ENCODE results near the gene PTGDR2.

DNA sequence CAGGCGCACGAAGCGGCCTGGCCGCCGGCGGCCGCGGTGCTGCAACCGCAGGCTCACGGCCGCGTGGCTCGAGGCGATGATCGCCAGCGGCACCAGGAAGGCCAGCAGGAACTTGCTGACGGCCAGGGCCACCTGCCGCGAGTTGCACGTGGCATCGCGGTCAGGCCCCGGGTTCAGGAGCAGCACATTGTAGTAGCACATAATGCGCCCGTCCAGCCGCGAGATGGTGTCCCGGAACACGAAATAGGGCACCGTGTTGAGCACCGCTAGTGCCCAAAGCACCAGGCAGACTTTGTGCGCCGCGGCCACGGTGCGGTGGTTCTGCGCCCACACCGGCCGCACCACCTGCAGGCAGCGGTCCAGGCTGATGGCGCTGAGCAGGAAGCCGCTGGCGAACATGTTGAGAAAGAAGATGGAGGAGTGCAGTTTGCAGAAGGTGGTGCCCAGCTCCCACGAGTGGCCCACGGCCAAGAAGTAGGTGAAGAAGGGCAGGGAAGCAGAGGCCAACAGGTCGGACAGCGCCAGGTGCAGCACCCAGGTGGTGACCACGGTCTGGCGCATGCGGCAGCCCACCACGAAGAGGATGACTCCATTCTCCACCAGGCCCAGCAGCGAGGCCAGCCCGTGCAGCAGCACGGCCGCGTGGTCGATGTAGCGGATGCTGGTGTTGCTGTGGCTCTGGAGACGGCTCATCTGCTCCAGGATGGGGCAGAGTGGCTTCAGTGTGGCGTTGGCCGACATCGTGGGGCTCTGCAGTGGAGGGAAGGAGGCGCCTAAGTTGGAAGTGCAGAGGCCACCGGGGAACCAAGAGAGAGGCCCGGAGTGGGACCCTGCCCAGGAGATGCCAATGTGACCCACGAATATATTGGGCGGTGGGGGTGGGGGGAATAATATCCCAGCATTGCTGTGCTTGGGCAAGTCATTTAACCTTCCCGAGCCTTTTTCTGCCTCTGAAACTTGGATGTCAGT lies 2.5 kb downstream of the PTGDR2 start:
- TF ChIP-seq, protein P1, sequence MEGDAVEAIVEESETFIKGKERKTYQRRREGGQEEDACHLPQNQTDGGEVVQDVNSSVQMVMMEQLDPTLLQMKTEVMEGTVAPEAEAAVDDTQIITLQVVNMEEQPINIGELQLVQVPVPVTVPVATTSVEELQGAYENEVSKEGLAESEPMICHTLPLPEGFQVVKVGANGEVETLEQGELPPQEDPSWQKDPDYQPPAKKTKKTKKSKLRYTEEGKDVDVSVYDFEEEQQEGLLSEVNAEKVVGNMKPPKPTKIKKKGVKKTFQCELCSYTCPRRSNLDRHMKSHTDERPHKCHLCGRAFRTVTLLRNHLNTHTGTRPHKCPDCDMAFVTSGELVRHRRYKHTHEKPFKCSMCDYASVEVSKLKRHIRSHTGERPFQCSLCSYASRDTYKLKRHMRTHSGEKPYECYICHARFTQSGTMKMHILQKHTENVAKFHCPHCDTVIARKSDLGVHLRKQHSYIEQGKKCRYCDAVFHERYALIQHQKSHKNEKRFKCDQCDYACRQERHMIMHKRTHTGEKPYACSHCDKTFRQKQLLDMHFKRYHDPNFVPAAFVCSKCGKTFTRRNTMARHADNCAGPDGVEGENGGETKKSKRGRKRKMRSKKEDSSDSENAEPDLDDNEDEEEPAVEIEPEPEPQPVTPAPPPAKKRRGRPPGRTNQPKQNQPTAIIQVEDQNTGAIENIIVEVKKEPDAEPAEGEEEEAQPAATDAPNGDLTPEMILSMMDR (conservative IDR thresholded peaks at IDR 0.05; ENCODE audit: low read depth, low read length) = no peak
- no peak for TF ChIP-seq EZH2 (IDR thresholded peaks at IDR 0.05; ENCODE audit: low read length, unreplicated experiment)
